Retinal pigment epithelial cell (primary cell): ENCODE data around the gene INPP1.

Experiments
- DNase-seq: peaks from one replicate; pipeline ENCODE4 v3.0.0-alpha.2; 2010; ENCODE audit warnings: low read depth
- H3K4me3 ChIP-seq: 2 replicates; pipeline ENCODE4 v1.5.1; 2011; ENCODE audit warnings: mild to moderate bottlenecking, low read length, control low read depth, moderate library complexity
- TF ChIP-seq, protein P1 (sequence below): conservative IDR thresholded peaks from 2 replicates; pipeline ENCODE4 v1.5.1; 2011; ENCODE audit warnings: low read depth, low read length, control low read depth, inconsistent platforms

INPP1 gene

DNA sequence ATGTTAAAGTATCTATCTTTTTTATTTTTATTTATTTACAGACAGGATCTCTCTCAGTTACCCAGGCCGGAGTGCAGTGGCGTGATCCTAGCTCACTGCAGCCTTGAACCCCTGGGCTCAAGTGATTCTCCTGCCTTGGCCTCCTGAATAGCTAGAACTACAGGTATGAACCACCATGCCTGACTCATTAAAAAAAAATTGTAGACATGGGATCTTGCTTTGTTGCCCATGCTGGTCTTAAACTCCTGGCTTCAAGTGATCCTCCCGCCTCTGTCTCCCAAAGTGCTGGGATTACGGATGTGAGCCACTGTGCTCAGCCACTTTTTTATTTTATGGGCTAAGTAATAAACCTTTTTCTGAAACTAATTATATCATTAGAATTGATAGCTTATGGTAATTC is 71.9 kb downstream of the INPP1 start:
- TF ChIP-seq, protein P1, sequence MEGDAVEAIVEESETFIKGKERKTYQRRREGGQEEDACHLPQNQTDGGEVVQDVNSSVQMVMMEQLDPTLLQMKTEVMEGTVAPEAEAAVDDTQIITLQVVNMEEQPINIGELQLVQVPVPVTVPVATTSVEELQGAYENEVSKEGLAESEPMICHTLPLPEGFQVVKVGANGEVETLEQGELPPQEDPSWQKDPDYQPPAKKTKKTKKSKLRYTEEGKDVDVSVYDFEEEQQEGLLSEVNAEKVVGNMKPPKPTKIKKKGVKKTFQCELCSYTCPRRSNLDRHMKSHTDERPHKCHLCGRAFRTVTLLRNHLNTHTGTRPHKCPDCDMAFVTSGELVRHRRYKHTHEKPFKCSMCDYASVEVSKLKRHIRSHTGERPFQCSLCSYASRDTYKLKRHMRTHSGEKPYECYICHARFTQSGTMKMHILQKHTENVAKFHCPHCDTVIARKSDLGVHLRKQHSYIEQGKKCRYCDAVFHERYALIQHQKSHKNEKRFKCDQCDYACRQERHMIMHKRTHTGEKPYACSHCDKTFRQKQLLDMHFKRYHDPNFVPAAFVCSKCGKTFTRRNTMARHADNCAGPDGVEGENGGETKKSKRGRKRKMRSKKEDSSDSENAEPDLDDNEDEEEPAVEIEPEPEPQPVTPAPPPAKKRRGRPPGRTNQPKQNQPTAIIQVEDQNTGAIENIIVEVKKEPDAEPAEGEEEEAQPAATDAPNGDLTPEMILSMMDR = no peak
- H3K4me3 ChIP-seq = no peak overlapping the region
- no peak for DNase-seq

DNA sequence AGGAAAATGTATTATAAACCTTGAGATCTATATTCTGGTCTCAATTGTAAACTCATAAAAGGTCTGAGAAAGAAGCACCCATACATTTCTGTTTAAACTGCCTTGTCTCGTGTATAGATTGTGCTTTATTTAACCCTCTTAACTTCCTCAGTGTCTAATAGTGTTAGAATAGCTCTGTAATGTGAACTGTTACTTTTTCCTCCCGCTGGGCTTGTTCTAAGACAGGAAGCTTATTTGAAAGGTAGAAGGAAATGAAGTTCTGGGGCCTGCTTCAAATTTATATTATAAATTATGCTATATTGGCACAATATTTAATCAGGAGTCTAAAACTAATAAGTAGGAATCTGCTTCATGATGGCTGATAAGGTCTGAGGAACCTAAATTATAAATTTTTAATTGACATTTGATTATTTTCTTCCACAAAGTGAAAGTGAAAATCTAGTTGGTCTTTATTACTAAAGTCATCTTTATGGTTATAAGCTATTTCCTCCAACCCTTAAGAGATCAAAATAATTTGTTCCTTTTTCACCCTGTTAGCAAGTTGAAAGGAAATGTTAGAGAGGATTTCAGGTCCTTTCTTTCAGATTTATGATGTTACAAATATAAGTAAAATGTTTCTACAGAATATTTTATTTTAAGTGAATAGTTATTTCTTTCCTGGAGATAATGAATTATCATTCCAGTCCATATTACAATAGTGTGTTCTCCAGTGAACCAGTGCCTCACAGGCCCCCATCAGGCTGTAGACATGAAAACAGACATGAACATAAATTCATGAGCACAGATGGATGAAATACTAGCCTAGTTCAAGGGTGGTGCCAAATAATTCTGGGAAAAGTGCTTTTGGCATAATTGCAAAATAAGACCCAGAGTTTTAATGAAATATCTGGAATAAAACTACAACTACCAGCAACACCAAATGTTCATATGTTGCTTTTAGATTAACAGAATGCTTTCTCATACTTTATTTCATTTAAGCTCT is 72.7 kb downstream of the INPP1 start:
- TF ChIP-seq, protein P1 = no peak
- DNase-seq = no peak
- H3K4me3 ChIP-seq = no peak overlapping the region

DNA sequence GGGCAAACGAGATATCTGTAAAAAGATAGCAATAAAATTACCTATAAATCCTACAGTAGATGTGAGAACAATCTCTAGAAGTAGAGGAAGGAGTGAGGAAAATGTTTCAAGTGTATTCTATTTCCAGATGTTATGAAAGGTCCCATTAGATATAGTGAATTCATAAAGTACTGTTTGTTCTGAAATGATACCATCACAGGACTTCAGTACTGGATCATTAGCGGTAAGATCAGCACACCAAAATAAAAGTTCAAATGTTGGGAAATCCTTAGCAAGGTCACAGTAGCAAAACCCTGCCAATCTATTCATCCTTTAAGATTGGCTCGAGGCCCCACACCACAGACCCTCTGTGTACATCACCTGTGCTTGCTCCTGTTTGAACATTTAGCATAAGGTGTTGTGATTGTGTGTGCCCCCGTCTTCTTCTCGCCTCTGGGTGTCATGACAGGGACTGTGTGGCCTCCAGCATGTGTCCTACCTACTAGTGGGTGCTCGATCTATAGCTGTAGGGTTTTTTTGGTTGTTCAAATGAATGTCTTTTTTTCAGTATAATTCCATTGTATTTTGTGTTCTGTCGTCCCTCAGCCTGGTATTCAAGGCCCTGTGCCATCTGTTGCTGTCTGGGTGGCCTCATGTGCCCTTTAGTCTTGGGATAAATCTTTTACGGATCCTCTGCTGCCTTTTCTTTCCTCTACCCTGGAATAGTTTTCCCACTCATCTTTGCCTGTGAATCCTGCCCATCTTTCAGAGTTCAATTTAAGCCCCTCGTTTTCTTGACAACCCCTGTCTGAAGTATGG is 73.9 kb downstream of the INPP1 start:
- no peak for DNase-seq
- TF ChIP-seq, protein P1 = no peak
- H3K4me3 ChIP-seq = no peak overlapping the region

DNA sequence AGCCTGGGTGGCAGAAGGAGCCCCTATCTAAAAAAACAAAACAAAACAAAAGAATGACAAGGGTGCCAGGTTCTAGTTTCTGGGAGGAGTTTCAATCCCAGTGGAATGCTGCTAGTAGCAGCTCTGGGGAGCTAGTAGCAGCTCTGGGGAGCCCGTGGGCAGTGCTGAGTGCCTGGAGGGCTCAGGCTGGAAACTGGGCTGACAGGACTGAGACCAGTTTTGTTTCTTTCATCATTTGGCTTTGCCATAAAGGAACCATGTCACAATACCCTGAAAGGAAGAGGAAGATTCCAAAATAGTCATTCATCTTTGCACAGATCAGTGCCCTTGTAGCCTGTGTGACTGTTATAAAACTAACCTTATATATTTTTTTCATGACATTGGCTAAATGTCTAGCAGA is 75.3 kb downstream of the INPP1 start:
- no peak for DNase-seq
- no peak overlapping the region for H3K4me3 ChIP-seq
- TF ChIP-seq, protein P1 = no peak

DNA sequence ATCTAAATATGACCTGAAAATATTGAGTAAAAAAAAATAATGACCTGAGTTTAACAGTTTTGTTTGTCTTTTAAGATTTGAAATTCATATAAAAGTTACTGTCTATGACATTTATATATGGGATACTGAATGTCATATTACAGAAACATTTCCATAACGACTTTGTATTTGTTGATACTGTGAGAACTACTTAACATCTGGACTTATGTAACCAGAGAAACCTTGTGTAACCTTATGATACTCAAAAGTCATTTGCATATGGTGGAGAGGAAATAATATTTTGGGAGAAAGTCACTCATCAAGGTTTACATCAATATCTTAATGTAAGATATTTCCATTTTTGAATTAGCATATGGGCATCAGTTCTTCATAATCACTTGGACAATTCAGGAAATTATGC is 77.4 kb downstream of the INPP1 start:
- TF ChIP-seq, protein P1 = no peak
- no peak for DNase-seq
- no peak overlapping the region for H3K4me3 ChIP-seq
